ENCODE results near the gene FAM210B.

Gene FAM210B

DNA sequence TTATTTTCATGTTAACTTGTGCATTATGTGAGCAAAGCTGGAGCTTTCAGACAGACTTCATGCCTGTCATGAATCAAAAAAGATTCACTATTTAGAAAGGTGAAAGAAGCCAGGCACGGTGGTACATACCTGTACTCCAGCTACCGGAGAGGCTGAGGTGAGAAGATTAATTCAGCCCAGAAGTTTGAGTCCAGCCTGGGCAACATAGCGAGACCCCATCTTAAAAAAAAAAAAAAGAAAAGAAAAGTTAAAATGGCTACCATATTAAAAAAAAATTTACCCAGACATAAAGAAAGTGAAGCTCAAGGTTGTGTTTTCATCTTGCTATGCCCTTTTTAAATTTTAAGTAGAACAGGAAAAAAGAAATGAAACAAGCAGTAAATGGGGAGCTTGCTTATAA, 54.2 kb downstream of the FAM210B start:
- Histone ChIP-seq H3K4me1 (ENCODE audit: control insufficient read depth, low read length) (no peaks in the 10 kb centered on the region), H3F3A (ENCODE audit: control insufficient read depth, insufficient read depth) (no peaks in the 10 kb centered on the region), H3K27me3 (ENCODE audit: control insufficient read depth, low read length) (no peaks in the 10 kb centered on the region), H4K20me1 (ENCODE audit: control insufficient read depth, insufficient read depth, low read depth, low read length) (peaks cover 3% of the 10 kb centered on the region; the same call in 1 of the 2 replicates), H3K27ac (ENCODE audit: low read depth, low read length) (no peak overlapping the region), H3K4me3 (ENCODE audit: low read length) (no peak overlapping the region), H3K79me2 (ENCODE audit: control insufficient read depth, low read length) (no peaks in the 10 kb centered on the region), H3K9me2 (replicated peaks; ENCODE audit: control insufficient read depth, low read length) (no peaks in the 10 kb centered on the region), H3K4me2 (ENCODE audit: low read length) (no peak overlapping the region), H3K36me3 (ENCODE audit: control insufficient read depth, low read length) (peaks cover 25% of the 10 kb centered on the region), H3K9me3 (ENCODE audit: control insufficient read depth, insufficient read depth, low read length) (no peaks in the 10 kb centered on the region)
- TF ChIP-seq, protein P1, sequence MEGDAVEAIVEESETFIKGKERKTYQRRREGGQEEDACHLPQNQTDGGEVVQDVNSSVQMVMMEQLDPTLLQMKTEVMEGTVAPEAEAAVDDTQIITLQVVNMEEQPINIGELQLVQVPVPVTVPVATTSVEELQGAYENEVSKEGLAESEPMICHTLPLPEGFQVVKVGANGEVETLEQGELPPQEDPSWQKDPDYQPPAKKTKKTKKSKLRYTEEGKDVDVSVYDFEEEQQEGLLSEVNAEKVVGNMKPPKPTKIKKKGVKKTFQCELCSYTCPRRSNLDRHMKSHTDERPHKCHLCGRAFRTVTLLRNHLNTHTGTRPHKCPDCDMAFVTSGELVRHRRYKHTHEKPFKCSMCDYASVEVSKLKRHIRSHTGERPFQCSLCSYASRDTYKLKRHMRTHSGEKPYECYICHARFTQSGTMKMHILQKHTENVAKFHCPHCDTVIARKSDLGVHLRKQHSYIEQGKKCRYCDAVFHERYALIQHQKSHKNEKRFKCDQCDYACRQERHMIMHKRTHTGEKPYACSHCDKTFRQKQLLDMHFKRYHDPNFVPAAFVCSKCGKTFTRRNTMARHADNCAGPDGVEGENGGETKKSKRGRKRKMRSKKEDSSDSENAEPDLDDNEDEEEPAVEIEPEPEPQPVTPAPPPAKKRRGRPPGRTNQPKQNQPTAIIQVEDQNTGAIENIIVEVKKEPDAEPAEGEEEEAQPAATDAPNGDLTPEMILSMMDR (IDR thresholded peaks at IDR 0.05; ENCODE audit: low read depth, low read length, poor library complexity, severe bottlenecking) = no peak
- no peak for TF ChIP-seq EZH2phosphoT487 (IDR thresholded peaks at IDR 0.05; ENCODE audit: borderline replicate concordance, low read length)

DNA sequence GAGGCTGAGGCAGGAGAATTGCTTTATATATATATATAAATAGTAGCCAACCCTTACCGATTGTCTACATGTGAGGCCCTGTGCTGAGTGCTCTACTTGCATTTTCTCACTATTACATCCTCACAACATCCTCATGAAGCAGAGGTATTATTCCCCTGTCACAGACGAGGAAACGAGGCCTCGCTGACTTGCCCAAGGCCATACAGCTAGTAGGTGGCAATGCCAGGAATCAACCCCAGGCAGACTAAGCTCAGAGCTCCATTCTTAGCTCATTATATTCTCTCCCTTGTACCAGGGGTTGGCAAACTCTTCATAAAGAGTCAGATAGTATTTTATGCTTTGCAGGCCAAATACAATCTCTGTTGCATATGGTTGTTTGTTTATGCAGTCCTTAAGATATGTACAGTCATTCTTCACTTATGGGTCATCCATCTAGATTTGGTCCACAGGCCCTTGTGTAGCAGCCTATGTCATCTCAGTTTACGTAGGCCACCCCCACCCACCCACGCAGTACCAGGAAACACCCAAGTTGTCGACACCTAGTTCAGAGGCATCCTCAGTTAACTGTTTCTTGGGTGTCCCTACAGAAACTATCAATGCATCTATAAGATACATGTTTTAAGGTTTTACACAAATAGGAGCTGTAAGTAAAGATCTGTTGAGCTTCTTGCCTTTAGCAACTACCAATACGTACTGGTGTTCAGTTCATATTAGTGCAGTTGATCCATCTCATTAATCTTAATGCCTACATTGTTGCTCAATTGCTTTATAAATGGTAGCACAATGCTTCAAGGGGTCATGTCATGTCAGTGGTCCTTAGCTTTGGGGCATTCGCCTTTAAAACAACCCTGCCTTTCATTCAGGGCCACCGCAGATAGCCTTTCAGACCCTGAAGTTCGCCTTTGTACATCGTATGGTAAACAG, 56.3 kb downstream of the FAM210B start:
- 0 out of 2 replicates have a peak, but pooled peaks cover 1% of the 10 kb centered on the region for H4K20me1 ChIP-seq (ENCODE audit: control insufficient read depth, insufficient read depth, low read depth, low read length)
- H3K4me1 ChIP-seq (ENCODE audit: control insufficient read depth, low read length) = no peaks in the 10 kb centered on the region
- H3K4me2 ChIP-seq (ENCODE audit: low read length) = no peak overlapping the region
- H3K9me2 ChIP-seq (replicated peaks; ENCODE audit: control insufficient read depth, low read length) = no peaks in the 10 kb centered on the region
- no peaks in the 10 kb centered on the region for H3K9me3 ChIP-seq (ENCODE audit: control insufficient read depth, insufficient read depth, low read length)
- H3K27me3 ChIP-seq (ENCODE audit: control insufficient read depth, low read length) = no peaks in the 10 kb centered on the region
- TF ChIP-seq, protein P1 (IDR thresholded peaks at IDR 0.05; ENCODE audit: low read depth, low read length, poor library complexity, severe bottlenecking) = no peak
- TF ChIP-seq EZH2phosphoT487 (IDR thresholded peaks at IDR 0.05; ENCODE audit: borderline replicate concordance, low read length) = no peak
- no peaks in the 10 kb centered on the region for H3K79me2 ChIP-seq (ENCODE audit: control insufficient read depth, low read length)
- no peaks in the 10 kb centered on the region for H3F3A ChIP-seq (ENCODE audit: control insufficient read depth, insufficient read depth)
- H3K36me3 ChIP-seq (ENCODE audit: control insufficient read depth, low read length) = peaks cover 9% of the 10 kb centered on the region
- no peak overlapping the region for H3K27ac ChIP-seq (ENCODE audit: low read depth, low read length)
- no peak overlapping the region for H3K4me3 ChIP-seq (ENCODE audit: low read length)

DNA sequence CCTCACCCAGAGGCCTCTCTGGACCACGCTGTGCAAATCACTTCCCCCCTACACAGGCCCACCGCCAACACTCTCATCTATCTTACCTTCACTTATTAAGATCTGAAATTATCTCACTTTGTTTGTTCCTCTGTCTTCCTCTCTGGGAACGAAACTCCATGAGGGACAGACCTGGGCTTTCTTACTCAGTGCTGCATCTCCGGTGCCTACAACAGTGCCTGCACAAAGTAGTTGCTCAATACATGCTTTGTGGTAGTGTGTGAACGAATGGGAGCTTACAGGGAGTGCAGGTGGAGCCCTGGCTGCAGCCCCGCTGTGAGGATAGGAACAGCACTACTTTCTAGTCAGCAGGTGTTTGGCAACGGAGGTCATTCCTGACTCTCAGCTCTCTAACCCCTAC, 58.6 kb downstream of the FAM210B start:
- H3K36me3 ChIP-seq (ENCODE audit: control insufficient read depth, low read length) = peaks cover 4% of the 10 kb centered on the region
- H3K27ac ChIP-seq (ENCODE audit: low read depth, low read length) = no peak overlapping the region
- no peak overlapping the region for H3K4me3 ChIP-seq (ENCODE audit: low read length)
- no peaks in the 10 kb centered on the region for H3F3A ChIP-seq (ENCODE audit: control insufficient read depth, insufficient read depth)
- H3K4me1 ChIP-seq (ENCODE audit: control insufficient read depth, low read length) = no peaks in the 10 kb centered on the region
- H3K79me2 ChIP-seq (ENCODE audit: control insufficient read depth, low read length) = no peaks in the 10 kb centered on the region
- no peak overlapping the region for H3K4me2 ChIP-seq (ENCODE audit: low read length)
- no peak for TF ChIP-seq EZH2phosphoT487 (IDR thresholded peaks at IDR 0.05; ENCODE audit: borderline replicate concordance, low read length)
- TF ChIP-seq, protein P1 (IDR thresholded peaks at IDR 0.05; ENCODE audit: low read depth, low read length, poor library complexity, severe bottlenecking) = no peak
- H3K9me2 ChIP-seq (replicated peaks; ENCODE audit: control insufficient read depth, low read length) = no peaks in the 10 kb centered on the region
- H3K27me3 ChIP-seq (ENCODE audit: control insufficient read depth, low read length) = no peaks in the 10 kb centered on the region
- H4K20me1 ChIP-seq (ENCODE audit: control insufficient read depth, insufficient read depth, low read depth, low read length) = no peaks in the 10 kb centered on the region
- no peaks in the 10 kb centered on the region for H3K9me3 ChIP-seq (ENCODE audit: control insufficient read depth, insufficient read depth, low read length)
